ENCODE measurements around the gene LRRC49.

The LRRC49 gene

GRCh38 chr15:71051539-71051938 lies 158.9 kb downstream of the LRRC49 start:
- no peak for DNase-seq (ENCODE audit: low spot score)

GRCh38 chr15:71052356-71052755 lies 159.7 kb downstream of the LRRC49 start:
- no peak for DNase-seq (ENCODE audit: low spot score)

- peak; percentile 33 for DNase-seq (ENCODE audit: low spot score)
These were observed 161.8 kb downstream of the LRRC49 start for GRCh38 chr15:71054286-71054952.

- DNase-seq (ENCODE audit: low spot score), result peak; percentile 28
These were observed 162.8 kb downstream of the LRRC49 start for GRCh38 chr15:71055461-71055860.

- no peak for DNase-seq (ENCODE audit: low spot score)
These were observed 163.5 kb downstream of the LRRC49 start for GRCh38 chr15:71056111-71056510.

GRCh38 chr15:71057143-71057542 lies 164.5 kb downstream of the LRRC49 start:
- no peak for DNase-seq (ENCODE audit: low spot score)

GRCh38 chr15:71057581-71057980 lies 165.0 kb downstream of the LRRC49 start:
- DNase-seq (ENCODE audit: low spot score), result no peak

GRCh38 chr15:71060983-71061382 lies 168.4 kb downstream of the LRRC49 start:
- no peak for DNase-seq (ENCODE audit: low spot score)

- no peak for DNase-seq (ENCODE audit: low spot score)
These were observed 174.4 kb downstream of the LRRC49 start for GRCh38 chr15:71066983-71067382.

- no peak for DNase-seq (ENCODE audit: low spot score)
These were observed 177.1 kb downstream of the LRRC49 start for GRCh38 chr15:71069693-71070092.

GRCh38 chr15:71071529-71071928 lies 178.9 kb downstream of the LRRC49 start:
- DNase-seq (ENCODE audit: low spot score), result no peak

- DNase-seq (ENCODE audit: low spot score), result no peak
These were observed 179.8 kb downstream of the LRRC49 start for GRCh38 chr15:71072423-71072822.

- no peak for DNase-seq (ENCODE audit: low spot score)
These were observed 186.0 kb downstream of the LRRC49 start for GRCh38 chr15:71078506-71079207.

- DNase-seq (ENCODE audit: low spot score), result no peak
These were observed 186.8 kb downstream of the LRRC49 start for GRCh38 chr15:71079208-71080044.

GRCh38 chr15:71080166-71080565 lies 187.5 kb downstream of the LRRC49 start:
- DNase-seq (ENCODE audit: low spot score), result no peak

GRCh38 chr15:71080705-71081104 lies 188.1 kb downstream of the LRRC49 start:
- no peak for DNase-seq (ENCODE audit: low spot score)

- no peak for DNase-seq (ENCODE audit: low spot score)
These were observed 190.2 kb downstream of the LRRC49 start for GRCh38 chr15:71082803-71083202.

GRCh38 chr15:71083349-71083748 lies 190.7 kb downstream of the LRRC49 start:
- DNase-seq (ENCODE audit: low spot score), result no peak

- no peak for DNase-seq (ENCODE audit: low spot score)
These were observed 191.6 kb downstream of the LRRC49 start for GRCh38 chr15:71084264-71084663.

GRCh38 chr15:71085809-71086208 lies 193.2 kb downstream of the LRRC49 start:
- no peak for DNase-seq (ENCODE audit: low spot score)

GRCh38 chr15:71088155-71088554 lies 195.5 kb downstream of the LRRC49 start:
- no peak for DNase-seq (ENCODE audit: low spot score)

GRCh38 chr15:71088683-71089082 lies 196.1 kb downstream of the LRRC49 start:
- DNase-seq (ENCODE audit: low spot score), result no peak

GRCh38 chr15:71089801-71090200 lies 197.2 kb downstream of the LRRC49 start:
- no peak for DNase-seq (ENCODE audit: low spot score)
